Liver (tissue), 3 donors: ENCODE data around the gene DAO.

Experiments
- JUND ChIP-seq, 2 donors: IDR thresholded peaks; 2 replicates each; pipeline ENCODE4 v1.6.1; 2016; ENCODE audit warnings: antibody characterized with exemption in 2 of 2
- MAX ChIP-seq: IDR thresholded peaks from 2 replicates; pipeline ENCODE4 v1.6.1; 2016; ENCODE audit warnings: antibody characterized with exemption
- REST ChIP-seq: IDR thresholded peaks from 2 replicates; pipeline ENCODE4 v1.6.1; 2016; ENCODE audit warnings: antibody characterized with exemption, mild to moderate bottlenecking
- SP1 ChIP-seq: IDR thresholded peaks from 2 replicates; pipeline ENCODE4 v1.6.1; 2018; ENCODE audit warnings: antibody characterized with exemption, mild to moderate bottlenecking
- TF ChIP-seq, protein P1 (sequence below): fragments of 150-350 bp; IDR thresholded peaks from 2 replicates; pipeline ENCODE4 v1.5.1; 2017; ENCODE audit warnings: improper control_type of control experiment, low read depth, low read length; ENCODE audit not compliant: missing input control
- TF ChIP-seq, protein P2 (sequence below): IDR thresholded peaks from 2 replicates; pipeline ENCODE4 v1.6.1; 2016; ENCODE audit warnings: antibody characterized with exemption
- donor health status: healthy.
- donor health status: healthy.

- TF ChIP-seq, protein P1, sequence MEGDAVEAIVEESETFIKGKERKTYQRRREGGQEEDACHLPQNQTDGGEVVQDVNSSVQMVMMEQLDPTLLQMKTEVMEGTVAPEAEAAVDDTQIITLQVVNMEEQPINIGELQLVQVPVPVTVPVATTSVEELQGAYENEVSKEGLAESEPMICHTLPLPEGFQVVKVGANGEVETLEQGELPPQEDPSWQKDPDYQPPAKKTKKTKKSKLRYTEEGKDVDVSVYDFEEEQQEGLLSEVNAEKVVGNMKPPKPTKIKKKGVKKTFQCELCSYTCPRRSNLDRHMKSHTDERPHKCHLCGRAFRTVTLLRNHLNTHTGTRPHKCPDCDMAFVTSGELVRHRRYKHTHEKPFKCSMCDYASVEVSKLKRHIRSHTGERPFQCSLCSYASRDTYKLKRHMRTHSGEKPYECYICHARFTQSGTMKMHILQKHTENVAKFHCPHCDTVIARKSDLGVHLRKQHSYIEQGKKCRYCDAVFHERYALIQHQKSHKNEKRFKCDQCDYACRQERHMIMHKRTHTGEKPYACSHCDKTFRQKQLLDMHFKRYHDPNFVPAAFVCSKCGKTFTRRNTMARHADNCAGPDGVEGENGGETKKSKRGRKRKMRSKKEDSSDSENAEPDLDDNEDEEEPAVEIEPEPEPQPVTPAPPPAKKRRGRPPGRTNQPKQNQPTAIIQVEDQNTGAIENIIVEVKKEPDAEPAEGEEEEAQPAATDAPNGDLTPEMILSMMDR = no peak
- TF ChIP-seq, protein P2, sequence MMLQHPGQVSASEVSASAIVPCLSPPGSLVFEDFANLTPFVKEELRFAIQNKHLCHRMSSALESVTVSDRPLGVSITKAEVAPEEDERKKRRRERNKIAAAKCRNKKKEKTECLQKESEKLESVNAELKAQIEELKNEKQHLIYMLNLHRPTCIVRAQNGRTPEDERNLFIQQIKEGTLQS = no peak
- TF ChIP-seq MAX (no peak), JUND (IDR thresholded peaks at IDR 0.05) (no peak), REST (no peak), SP1 (no peak)
These were observed 38.3 kb downstream of the DAO start for GRCh38 chr12:108918206-108918605.
